HG02840 (cell line): ENCODE measurements around the gene DPCD.
"Not testable (repeated sequence)": the region's sequence is repeated elsewhere in the genome, so short reads cannot be mapped to it uniquely, and the experiment has no call there.

ENCODE experiments used
- ATAC-seq: cut with Tn5 transposase; IDR thresholded peaks from one replicate; pipeline ENCODE4 v1.9.1; 2021; ENCODE audit warnings: mild to moderate bottlenecking, moderate library complexity, moderate number of reproducible peaks; ENCODE audit not compliant: unreplicated experiment, low FRiP score

The DPCD gene

GRCh38 chr10:101579516-101579870 is 8.6 kb upstream of the DPCD start:
- no peak for ATAC-seq

GRCh38 chr10:101580486-101581399 is 7.4 kb upstream of the DPCD start:
- ATAC-seq, result no peak

- ATAC-seq, result no peak
Observed at GRCh38 chr10:101585841-101586240, 2.3 kb upstream of the DPCD start.

GRCh38 chr10:101588879-101589278 is 758 bp downstream of the DPCD start:
- ATAC-seq, result no peak

GRCh38 chr10:101593331-101593730 is 5.2 kb downstream of the DPCD start:
- ATAC-seq, result not testable (repeated sequence)

- ATAC-seq, result no peak
Observed at GRCh38 chr10:101595591-101596433, 7.7 kb downstream of the DPCD start.

GRCh38 chr10:101597091-101597900 is 9.2 kb downstream of the DPCD start:
- ATAC-seq, result no peak

- ATAC-seq, result no peak
Observed at GRCh38 chr10:101601541-101601940, 13.4 kb downstream of the DPCD start.

- ATAC-seq, result no peak
Observed at GRCh38 chr10:101602761-101603398, 14.8 kb downstream of the DPCD start.

GRCh38 chr10:101607124-101607523 is 19.0 kb downstream of the DPCD start:
- no peak for ATAC-seq

- no peak for ATAC-seq
Observed at GRCh38 chr10:101609481-101609880, 21.4 kb downstream of the DPCD start.

GRCh38 chr10:101611096-101611905 is 23.2 kb downstream of the DPCD start:
- ATAC-seq, result no peak

- ATAC-seq, result no peak
Observed at GRCh38 chr10:101612086-101612485, 24.0 kb downstream of the DPCD start.

GRCh38 chr10:101612872-101613271 is 24.8 kb downstream of the DPCD start:
- ATAC-seq, result no peak

GRCh38 chr10:101613646-101614045 is 25.5 kb downstream of the DPCD start:
- ATAC-seq, result no peak

GRCh38 chr10:101614663-101615524 is 26.8 kb downstream of the DPCD start:
- ATAC-seq, result no peak

- ATAC-seq, result no peak
Observed at GRCh38 chr10:101615525-101616116, 27.5 kb downstream of the DPCD start.
